Osteoblast (primary cell): ENCODE results near the gene NEMF. TPM values are rescaled to one million over a fixed set of nuclear protein-coding genes. Genes with fewer than 3 reads are reported as not detected.

Source experiments
- DNase-seq: peaks from one replicate; pipeline ENCODE4 v3.0.0; 2011; ENCODE audit warnings: low spot score, mixed read lengths; ENCODE audit not compliant: insufficient read length; ENCODE audit errors: missing footprints
- H2AFZ ChIP-seq: 2 replicates; pipeline ENCODE4 v1.6.0; 2011; ENCODE audit warnings: mild to moderate bottlenecking, low read length
- H3K27ac ChIP-seq: 2 replicates; pipeline ENCODE4 v1.5.1; 2011; ENCODE audit warnings: mild to moderate bottlenecking, low read depth, low read length, moderate library complexity
- H3K27me3 ChIP-seq: 2 replicates; pipeline ENCODE4 v1.6.0; 2012; ENCODE audit warnings: mild to moderate bottlenecking, control low read depth, inconsistent platforms, low read length, moderate library complexity; ENCODE audit not compliant: insufficient read depth
- H3K36me3 ChIP-seq: 2 replicates; pipeline ENCODE4 v1.5.1; 2011; ENCODE audit warnings: mild to moderate bottlenecking, low read length, control low read depth, moderate library complexity; ENCODE audit not compliant: insufficient read depth
- H3K4me1 ChIP-seq: 2 replicates; pipeline ENCODE4 v1.5.1; 2011; ENCODE audit warnings: mild to moderate bottlenecking, low read length, control low read depth, moderate library complexity; ENCODE audit not compliant: insufficient read depth
- H3K4me2 ChIP-seq: 2 replicates; pipeline ENCODE4 v1.6.0; 2011; ENCODE audit warnings: mild to moderate bottlenecking, low read length; ENCODE audit not compliant: insufficient read depth
- H3K4me3 ChIP-seq: fragments of 200-600 bp; sonication (generic); 3 replicates; pipeline ENCODE4 v1.5.1; 2012; ENCODE audit warnings: mild to moderate bottlenecking, low read length, inconsistent platforms; ENCODE audit not compliant: insufficient read depth
- H3K79me2 ChIP-seq: 2 replicates; pipeline ENCODE4 v1.6.0; 2012; ENCODE audit warnings: mild to moderate bottlenecking, low read length, control low read depth, inconsistent platforms; ENCODE audit not compliant: insufficient read depth
- H3K9me3 ChIP-seq: 2 replicates; pipeline ENCODE4 v1.5.1; 2011; ENCODE audit warnings: low read depth, low read length, control low read depth
- H4K20me1 ChIP-seq: 2 replicates; pipeline ENCODE4 v1.6.0; 2012; ENCODE audit warnings: mild to moderate bottlenecking, low read length, control low read depth; ENCODE audit not compliant: insufficient read depth
- CTCF ChIP-seq: IDR thresholded peaks from 2 replicates; pipeline ENCODE4 v1.5.1; 2011; ENCODE audit warnings: mild to moderate bottlenecking, low read depth, low read length, moderate library complexity; ENCODE audit errors: extremely low read depth
- total RNA-seq: library from RNA; depleted of rRNA; stranded (reverse); fragments of >200 nt; gene quantifications from 2 replicates; pipeline ENCODE4 v1.2.3, GENCODE V29; 2012

The NEMF gene
- 51.3 and 54.3 TPM in 2 replicates for total RNA-seq

GRCh38 chr14:49852301-49853157 is at the start of gene NEMF:
NEMF (minus strand) TSS chr14:49852788; CDS start chr14:49852753, 35 bp downstream.
- Histone ChIP-seq H3K4me2 (peak within 1 kb of the TSS; percentile 99), H3K79me2 (peaks cover 40% of the 10 kb centered on the region), H2AFZ (peak within 1 kb of the TSS; percentile 99), H3K4me1 (peaks cover 8% of the 10 kb centered on the region), H3K36me3 (peaks cover 26% of the 10 kb centered on the region), H3K4me3 (peak within 1 kb of the TSS; percentile 97), H3K27ac (peak within 1 kb of the TSS; percentile 92), H4K20me1 (peaks cover 5% of the 10 kb centered on the region), H3K9me3 (no peaks in the 10 kb centered on the region), H3K27me3 (no peaks in the 10 kb centered on the region)
- peak; percentile 89 for DNase-seq
- peak; percentile 96 for TF ChIP-seq CTCF

- TF ChIP-seq CTCF: no peak
- Histone ChIP-seq H4K20me1 (peaks cover 5% of the 10 kb centered on the region), H2AFZ (no peak overlapping the region), H3K79me2 (peaks cover 25% of the 10 kb centered on the region), H3K27ac (no peak overlapping the region), H3K4me3 (no peak overlapping the region), H3K36me3 (peaks cover 6% of the 10 kb centered on the region), H3K9me3 (no peaks in the 10 kb centered on the region), H3K4me1 (peaks cover 18% of the 10 kb centered on the region), H3K4me2 (no peak overlapping the region), H3K27me3 (no peaks in the 10 kb centered on the region)
- DNase-seq: no peak
Measured at GRCh38 chr14:49900973-49901372, 48.4 kb upstream of the NEMF start.

GRCh38 chr14:49898485-49898884 is 45.9 kb upstream of the NEMF start:
- peaks cover 25% of the 10 kb centered on the region for H4K20me1 ChIP-seq
- no peak overlapping the region for H3K4me2 ChIP-seq
- peaks cover 50% of the 10 kb centered on the region for H3K79me2 ChIP-seq
- no peak overlapping the region for H2AFZ ChIP-seq
- H3K27me3 ChIP-seq: no peaks in the 10 kb centered on the region
- no peak for TF ChIP-seq CTCF
- no peaks in the 10 kb centered on the region for H3K9me3 ChIP-seq
- no peak for DNase-seq
- peaks cover 18% of the 10 kb centered on the region for H3K4me1 ChIP-seq
- H3K36me3 ChIP-seq: peaks cover 23% of the 10 kb centered on the region
- no peak overlapping the region for H3K27ac ChIP-seq
- no peak overlapping the region for H3K4me3 ChIP-seq

- Histone ChIP-seq H2AFZ (no peak overlapping the region), H3K36me3 (peaks cover 23% of the 10 kb centered on the region), H3K9me3 (no peaks in the 10 kb centered on the region), H3K4me3 (no peak overlapping the region), H3K27ac (peak overlapping the region; percentile 65), H3K27me3 (no peaks in the 10 kb centered on the region), H3K4me1 (peaks cover 18% of the 10 kb centered on the region), H3K79me2 (peaks cover 55% of the 10 kb centered on the region), H4K20me1 (peaks cover 26% of the 10 kb centered on the region), H3K4me2 (peak overlapping the region; percentile 81)
- TF ChIP-seq CTCF: no peak
- no peak for DNase-seq
Measured at GRCh38 chr14:49897965-49898364, 45.4 kb upstream of the NEMF start.
